ENCODE measurements around the gene CHP2.
"Not testable (repeated sequence)": the region's sequence is repeated elsewhere in the genome, so short reads cannot be mapped to it uniquely, and the experiment has no call there.

The CHP2 gene

GRCh38 chr16:23745263-23745662 is 9.6 kb upstream of the CHP2 start:
- DNase-seq (ENCODE audit: low read depth in 3 of 3): no peak

- DNase-seq (ENCODE audit: low read depth in 3 of 3): no peak
These were observed 6.2 kb upstream of the CHP2 start for GRCh38 chr16:23748630-23749029.

- not testable (repeated sequence) for DNase-seq (ENCODE audit: low read depth in 3 of 3)
These were observed 3.8 kb upstream of the CHP2 start for GRCh38 chr16:23751053-23751452.

- no peak for DNase-seq (ENCODE audit: low read depth in 3 of 3)
These were observed 775 bp upstream of the CHP2 start for GRCh38 chr16:23753908-23754593.

GRCh38 chr16:23755484-23755809 is 621 bp downstream of the CHP2 start:
- no peak for DNase-seq (ENCODE audit: low read depth in 3 of 3)

- DNase-seq (ENCODE audit: low read depth in 3 of 3): no peak
These were observed 2.3 kb downstream of the CHP2 start for GRCh38 chr16:23757116-23757515.

GRCh38 chr16:23757937-23758619 is 3.3 kb downstream of the CHP2 start:
- DNase-seq (ENCODE audit: low read depth in 3 of 3): no peak

GRCh38 chr16:23765933-23766332 is 11.1 kb downstream of the CHP2 start:
- DNase-seq (ENCODE audit: low read depth in 3 of 3): no peak

- DNase-seq (ENCODE audit: low read depth in 3 of 3): no peak
These were observed 13.8 kb downstream of the CHP2 start for GRCh38 chr16:23768581-23768980.

- DNase-seq (ENCODE audit: low read depth in 3 of 3): no peak
These were observed 16.2 kb downstream of the CHP2 start for GRCh38 chr16:23771027-23771426.

- DNase-seq (ENCODE audit: low read depth in 3 of 3): no peak
These were observed 16.8 kb downstream of the CHP2 start for GRCh38 chr16:23771642-23772041.

- DNase-seq (ENCODE audit: low read depth in 3 of 3): no peak
These were observed 18.5 kb downstream of the CHP2 start for GRCh38 chr16:23773339-23773738.

GRCh38 chr16:23781176-23781575 is 26.4 kb downstream of the CHP2 start:
- DNase-seq (ENCODE audit: low read depth in 3 of 3): no peak

- no peak for DNase-seq (ENCODE audit: low read depth in 3 of 3)
These were observed 30.1 kb downstream of the CHP2 start for GRCh38 chr16:23784811-23785447.

GRCh38 chr16:23785842-23786241 is 31.0 kb downstream of the CHP2 start:
- no peak for DNase-seq (ENCODE audit: low read depth in 3 of 3)

GRCh38 chr16:23786964-23787561 is 32.2 kb downstream of the CHP2 start:
- no peak for DNase-seq (ENCODE audit: low read depth in 3 of 3)

- DNase-seq (ENCODE audit: low read depth in 3 of 3): no peak
These were observed 33.9 kb downstream of the CHP2 start for GRCh38 chr16:23788685-23789084.

GRCh38 chr16:23795378-23795777 is 40.6 kb downstream of the CHP2 start:
- DNase-seq (ENCODE audit: low read depth in 3 of 3): no peak

- DNase-seq (ENCODE audit: low read depth in 3 of 3): no peak
These were observed 42.1 kb downstream of the CHP2 start for GRCh38 chr16:23796941-23797340.

GRCh38 chr16:23801378-23801777 is 46.6 kb downstream of the CHP2 start:
- DNase-seq (ENCODE audit: low read depth in 3 of 3): peak; percentile 46 to 68 (median 67)

- DNase-seq (ENCODE audit: low read depth in 3 of 3): no peak
These were observed 48.0 kb downstream of the CHP2 start for GRCh38 chr16:23802776-23803175.

GRCh38 chr16:23803591-23804123 is 48.8 kb downstream of the CHP2 start:
- peak; percentile 30 to 59 (median 50) for DNase-seq (ENCODE audit: low read depth in 3 of 3)

GRCh38 chr16:23807028-23807427 is 52.2 kb downstream of the CHP2 start:
- no peak for DNase-seq (ENCODE audit: low read depth in 3 of 3)
